DND-41 (cell line): Measurements from ENCODE around the gene RASGRF1.

Experiments used
- EZH2 ChIP-seq: IDR thresholded peaks from 3 replicates; pipeline ENCODE4 v1.6.1; 2012; ENCODE audit warnings: borderline replicate concordance, low read depth, mild to moderate bottlenecking, moderate library complexity, low read length, inconsistent platforms; ENCODE audit not compliant: severe bottlenecking
- TF ChIP-seq, protein P1 (sequence below): IDR thresholded peaks from 2 replicates; pipeline ENCODE4 v1.5.1; 2012; ENCODE audit warnings: borderline replicate concordance, low read length, moderate library complexity, mild to moderate bottlenecking; ENCODE audit not compliant: poor library complexity, severe bottlenecking; ENCODE audit errors: extremely low read depth

- TF ChIP-seq, protein P1, sequence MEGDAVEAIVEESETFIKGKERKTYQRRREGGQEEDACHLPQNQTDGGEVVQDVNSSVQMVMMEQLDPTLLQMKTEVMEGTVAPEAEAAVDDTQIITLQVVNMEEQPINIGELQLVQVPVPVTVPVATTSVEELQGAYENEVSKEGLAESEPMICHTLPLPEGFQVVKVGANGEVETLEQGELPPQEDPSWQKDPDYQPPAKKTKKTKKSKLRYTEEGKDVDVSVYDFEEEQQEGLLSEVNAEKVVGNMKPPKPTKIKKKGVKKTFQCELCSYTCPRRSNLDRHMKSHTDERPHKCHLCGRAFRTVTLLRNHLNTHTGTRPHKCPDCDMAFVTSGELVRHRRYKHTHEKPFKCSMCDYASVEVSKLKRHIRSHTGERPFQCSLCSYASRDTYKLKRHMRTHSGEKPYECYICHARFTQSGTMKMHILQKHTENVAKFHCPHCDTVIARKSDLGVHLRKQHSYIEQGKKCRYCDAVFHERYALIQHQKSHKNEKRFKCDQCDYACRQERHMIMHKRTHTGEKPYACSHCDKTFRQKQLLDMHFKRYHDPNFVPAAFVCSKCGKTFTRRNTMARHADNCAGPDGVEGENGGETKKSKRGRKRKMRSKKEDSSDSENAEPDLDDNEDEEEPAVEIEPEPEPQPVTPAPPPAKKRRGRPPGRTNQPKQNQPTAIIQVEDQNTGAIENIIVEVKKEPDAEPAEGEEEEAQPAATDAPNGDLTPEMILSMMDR, result no peak
- no peak for TF ChIP-seq EZH2
These were observed 24.0 kb downstream of the RASGRF1 start for GRCh38 chr15:79066391-79067071.
